Bone marrow (tissue), 2 donors: Measurements from ENCODE around the gene GPR101.
"Not testable (repeated sequence)": the region's sequence is repeated elsewhere in the genome, so short reads cannot be mapped to it uniquely, and the experiment has no call there.

ENCODE experiments used
- DNase-seq, 2 donors: peaks; one replicate each; lab custom pipeline; 2025; lab: John Stamatoyannopoulos, UW

The GPR101 gene

DNA sequence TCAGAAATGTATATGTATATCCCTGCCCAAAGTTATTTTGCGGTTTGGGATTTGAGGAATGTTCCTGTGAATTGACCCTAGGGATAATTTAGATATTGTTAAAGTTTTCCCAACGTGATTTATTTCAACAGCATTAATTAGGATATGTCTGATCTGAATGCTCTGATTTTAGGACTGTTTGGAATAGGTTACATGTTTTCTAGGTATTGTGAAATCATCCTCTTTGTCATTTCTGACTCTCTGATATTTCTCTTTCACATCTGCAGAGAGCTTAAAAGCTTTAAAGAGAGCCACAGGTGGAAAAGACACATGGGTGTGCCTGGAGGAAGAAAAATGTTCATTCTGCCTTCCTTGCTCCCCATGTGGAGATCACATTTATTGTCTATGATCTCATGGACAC is 5.1 kb downstream of the GPR101 start:
- no peak for DNase-seq

DNA sequence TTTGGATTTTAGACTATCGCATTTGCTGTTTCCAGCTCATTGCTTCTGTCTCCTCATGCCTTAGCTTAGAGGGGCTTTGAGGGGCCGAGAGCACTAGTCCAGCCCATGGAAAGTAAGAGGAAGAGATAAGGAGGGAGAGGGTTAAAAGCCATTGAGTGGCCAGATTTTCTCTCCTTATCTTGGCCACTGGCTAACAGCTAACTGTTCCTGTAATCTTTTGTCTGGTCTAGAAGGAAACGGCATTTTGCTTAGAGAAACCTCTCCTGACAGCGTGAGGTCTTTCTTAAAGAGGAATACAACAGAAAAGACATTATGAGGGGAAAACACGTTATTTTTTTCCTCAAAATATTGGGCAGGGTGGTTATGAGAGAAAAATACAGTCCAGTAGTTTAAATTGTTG is 7.9 kb downstream of the GPR101 start:
- no peak for DNase-seq

DNA sequence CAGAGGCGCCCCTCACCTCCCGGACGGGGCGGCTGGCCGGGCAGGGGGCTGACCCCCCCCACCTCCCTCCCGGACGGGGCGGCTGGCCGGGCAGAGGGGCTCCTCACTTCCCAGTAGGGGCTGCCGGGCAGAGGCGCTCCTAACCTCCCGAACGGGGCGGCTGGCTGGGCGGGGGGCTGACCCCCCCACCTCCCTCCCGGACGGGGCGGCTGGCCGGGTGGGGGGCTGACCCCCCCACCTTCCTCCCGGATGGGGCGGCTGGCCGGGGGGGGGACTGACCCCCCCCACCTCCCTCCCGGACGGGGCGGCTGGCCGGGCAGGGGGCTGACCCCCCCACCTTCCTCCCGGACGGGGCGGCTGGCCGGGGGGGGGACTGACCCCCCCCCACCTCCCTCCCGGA is 33.6 kb downstream of the GPR101 start:
- not testable (repeated sequence) for DNase-seq

DNA sequence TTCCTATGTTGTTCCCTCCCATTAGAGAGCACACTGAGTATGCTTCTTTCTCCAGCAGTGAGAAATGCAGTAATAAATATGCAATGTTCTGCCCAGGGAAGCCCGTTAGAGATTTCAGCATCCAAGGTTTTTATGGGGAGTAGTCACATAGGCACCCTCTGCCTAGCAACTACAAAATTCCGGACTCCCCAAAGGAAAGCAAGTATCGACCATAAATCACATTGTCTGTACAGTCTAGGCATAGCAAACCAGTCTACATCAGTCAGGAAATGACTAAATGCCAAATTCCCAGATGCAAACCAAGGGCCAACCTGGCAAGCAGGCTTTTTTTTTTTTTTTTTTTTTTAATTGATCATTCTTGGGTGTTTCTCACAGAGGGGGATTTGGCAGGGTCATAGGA is 34.8 kb downstream of the GPR101 start:
- no peak for DNase-seq
